SJCRH30 (cell line): Measurements from ENCODE around the gene THPO. TPM values are rescaled to one million over a fixed set of nuclear protein-coding genes. Genes with fewer than 3 reads are reported as not detected.

ENCODE experiments used
- DNase-seq, 2 experiments: peaks; one replicate each; pipeline ENCODE4 v3.0.0-alpha.2; 2015 to 2020
- H3K27ac ChIP-seq: fragments of 250-450 bp; sonication (Bioruptor Pico); 2 replicates; pipeline ENCODE4 v1.5.1; 2020; ENCODE audit warnings: mild to moderate bottlenecking, moderate library complexity
- H3K27me3 ChIP-seq: fragments of 250-450 bp; sonication (Bioruptor Pico); 2 replicates; pipeline ENCODE4 v1.5.1; 2020; ENCODE audit warnings: mild to moderate bottlenecking, moderate library complexity
- H3K36me3 ChIP-seq: fragments of 250-450 bp; sonication (Bioruptor Pico); 2 replicates; pipeline ENCODE4 v1.5.1; 2020; ENCODE audit warnings: mild to moderate bottlenecking, moderate library complexity
- H3K4me1 ChIP-seq: fragments of 250-450 bp; sonication (Bioruptor Pico); 2 replicates; pipeline ENCODE4 v1.5.1; 2020; ENCODE audit warnings: mild to moderate bottlenecking, moderate library complexity
- H3K4me3 ChIP-seq: fragments of 250-450 bp; sonication (Bioruptor Pico); 2 replicates; pipeline ENCODE4 v1.5.1; 2020; ENCODE audit warnings: mild to moderate bottlenecking, moderate library complexity
- H3K9me3 ChIP-seq: fragments of 250-450 bp; sonication (Bioruptor Pico); replicated peaks from 2 replicates; pipeline ENCODE4 v1.5.1; 2020; ENCODE audit warnings: mild to moderate bottlenecking, moderate library complexity
- total RNA-seq: library from RNA; depleted of rRNA; stranded (reverse); fragments of >200 nt; shearing (Covaris generic); gene quantifications from 2 replicates; pipeline ENCODE4 v1.2.3, GENCODE V29; 2014

THPO gene
- total RNA-seq, 1 experiment from 2014 or later, result 1.2 TPM

GRCh38 chr3:184389935-184390528, 12.0 kb upstream of the THPO start:
- Histone ChIP-seq H3K27me3 (no peaks in the 10 kb centered on the region), H3K4me3 (no peak overlapping the region), H3K9me3 (no peaks in the 10 kb centered on the region), H3K4me1 (peaks cover 4% of the 10 kb centered on the region), H3K36me3 (no peaks in the 10 kb centered on the region), H3K27ac (no peak overlapping the region)
- DNase-seq, result no peak

- Histone ChIP-seq H3K4me3 (no peak overlapping the region), H3K9me3 (no peaks in the 10 kb centered on the region), H3K4me1 (no peaks in the 10 kb centered on the region), H3K27ac (no peak overlapping the region), H3K36me3 (no peaks in the 10 kb centered on the region), H3K27me3 (no peaks in the 10 kb centered on the region)
- no peak for DNase-seq
These were observed 11.4 kb upstream of the THPO start for GRCh38 chr3:184389384-184389783.

GRCh38 chr3:184388936-184389230, 10.9 kb upstream of the THPO start:
- Histone ChIP-seq H3K27ac (no peak overlapping the region), H3K4me1 (no peaks in the 10 kb centered on the region), H3K36me3 (no peaks in the 10 kb centered on the region), H3K9me3 (no peaks in the 10 kb centered on the region), H3K4me3 (no peak overlapping the region), H3K27me3 (no peaks in the 10 kb centered on the region)
- DNase-seq, result no peak

GRCh38 chr3:184388164-184388935, 10.3 kb upstream of the THPO start:
- H3K36me3 ChIP-seq, result no peaks in the 10 kb centered on the region
- H3K9me3 ChIP-seq, result no peaks in the 10 kb centered on the region
- DNase-seq, result no peak
- H3K27ac ChIP-seq, result no peak overlapping the region
- no peak overlapping the region for H3K4me3 ChIP-seq
- H3K27me3 ChIP-seq, result no peaks in the 10 kb centered on the region
- no peaks in the 10 kb centered on the region for H3K4me1 ChIP-seq

- DNase-seq, result no peak
- Histone ChIP-seq H3K4me1 (no peaks in the 10 kb centered on the region), H3K9me3 (no peaks in the 10 kb centered on the region), H3K4me3 (no peak overlapping the region), H3K36me3 (no peaks in the 10 kb centered on the region), H3K27ac (no peak overlapping the region), H3K27me3 (no peaks in the 10 kb centered on the region)
These were observed 9.2 kb upstream of the THPO start for GRCh38 chr3:184387174-184387714.

- no peaks in the 10 kb centered on the region for H3K27me3 ChIP-seq
- H3K4me1 ChIP-seq, result no peaks in the 10 kb centered on the region
- H3K36me3 ChIP-seq, result no peaks in the 10 kb centered on the region
- H3K4me3 ChIP-seq, result no peak overlapping the region
- no peak for DNase-seq
- no peaks in the 10 kb centered on the region for H3K9me3 ChIP-seq
- no peak overlapping the region for H3K27ac ChIP-seq
These were observed 8.2 kb upstream of the THPO start for GRCh38 chr3:184386047-184386806.

- no peak for DNase-seq
- Histone ChIP-seq H3K4me1 (no peaks in the 10 kb centered on the region), H3K27me3 (no peaks in the 10 kb centered on the region), H3K4me3 (no peak overlapping the region), H3K9me3 (no peaks in the 10 kb centered on the region), H3K27ac (no peak overlapping the region), H3K36me3 (no peaks in the 10 kb centered on the region)
These were observed 6.9 kb upstream of the THPO start for GRCh38 chr3:184384856-184385422.

GRCh38 chr3:184384342-184384741, 6.3 kb upstream of the THPO start:
- no peaks in the 10 kb centered on the region for H3K27me3 ChIP-seq
- no peak overlapping the region for H3K27ac ChIP-seq
- no peak for DNase-seq
- no peaks in the 10 kb centered on the region for H3K9me3 ChIP-seq
- H3K36me3 ChIP-seq, result no peaks in the 10 kb centered on the region
- no peak overlapping the region for H3K4me3 ChIP-seq
- H3K4me1 ChIP-seq, result peaks cover 1% of the 10 kb centered on the region

- Histone ChIP-seq H3K27me3 (no peaks in the 10 kb centered on the region), H3K9me3 (no peaks in the 10 kb centered on the region), H3K36me3 (no peaks in the 10 kb centered on the region), H3K4me1 (peaks cover 13% of the 10 kb centered on the region), H3K4me3 (no peak overlapping the region), H3K27ac (no peak overlapping the region)
- DNase-seq, result no peak
These were observed 5.2 kb upstream of the THPO start for GRCh38 chr3:184383033-184383740.

GRCh38 chr3:184382326-184383032, 4.5 kb upstream of the THPO start:
- Histone ChIP-seq H3K4me1 (peaks cover 14% of the 10 kb centered on the region), H3K36me3 (no peaks in the 10 kb centered on the region), H3K4me3 (no peak overlapping the region), H3K27me3 (no peaks in the 10 kb centered on the region), H3K9me3 (no peaks in the 10 kb centered on the region), H3K27ac (no peak overlapping the region)
- DNase-seq, result no peak

GRCh38 chr3:184381261-184382224, 3.5 kb upstream of the THPO start:
- Histone ChIP-seq H3K27me3 (no peaks in the 10 kb centered on the region), H3K36me3 (no peaks in the 10 kb centered on the region), H3K27ac (no peak overlapping the region), H3K4me1 (peaks cover 14% of the 10 kb centered on the region), H3K9me3 (no peaks in the 10 kb centered on the region), H3K4me3 (no peak overlapping the region)
- no peak for DNase-seq

GRCh38 chr3:184380627-184381260, 2.7 kb upstream of the THPO start:
- Histone ChIP-seq H3K9me3 (no peaks in the 10 kb centered on the region), H3K36me3 (no peaks in the 10 kb centered on the region), H3K27ac (no peak overlapping the region), H3K4me3 (peak overlapping the region; percentile 70), H3K27me3 (no peaks in the 10 kb centered on the region), H3K4me1 (peaks cover 14% of the 10 kb centered on the region)
- DNase-seq, result peak in 1 of 2 experiments; percentile 31

- Histone ChIP-seq H3K27ac (no peak overlapping the region), H3K4me3 (peak overlapping the region; percentile 70), H3K36me3 (no peaks in the 10 kb centered on the region), H3K9me3 (no peaks in the 10 kb centered on the region), H3K27me3 (no peaks in the 10 kb centered on the region), H3K4me1 (peaks cover 14% of the 10 kb centered on the region)
- DNase-seq, result peak; percentile 70 to 73
These were observed 2.2 kb upstream of the THPO start for GRCh38 chr3:184380185-184380626.
